ENCODE measurements around the gene MRAS. TPM values are rescaled to one million over a fixed set of nuclear protein-coding genes. Genes with fewer than 3 reads are reported as not detected.

Gene MRAS
- total and polyA plus RNA-seq, 2 of the 13 experiments (the other 11 are each of a cell fraction or from before 2014, with no cell fraction given) = 8.8 to 36.2 TPM

DNA sequence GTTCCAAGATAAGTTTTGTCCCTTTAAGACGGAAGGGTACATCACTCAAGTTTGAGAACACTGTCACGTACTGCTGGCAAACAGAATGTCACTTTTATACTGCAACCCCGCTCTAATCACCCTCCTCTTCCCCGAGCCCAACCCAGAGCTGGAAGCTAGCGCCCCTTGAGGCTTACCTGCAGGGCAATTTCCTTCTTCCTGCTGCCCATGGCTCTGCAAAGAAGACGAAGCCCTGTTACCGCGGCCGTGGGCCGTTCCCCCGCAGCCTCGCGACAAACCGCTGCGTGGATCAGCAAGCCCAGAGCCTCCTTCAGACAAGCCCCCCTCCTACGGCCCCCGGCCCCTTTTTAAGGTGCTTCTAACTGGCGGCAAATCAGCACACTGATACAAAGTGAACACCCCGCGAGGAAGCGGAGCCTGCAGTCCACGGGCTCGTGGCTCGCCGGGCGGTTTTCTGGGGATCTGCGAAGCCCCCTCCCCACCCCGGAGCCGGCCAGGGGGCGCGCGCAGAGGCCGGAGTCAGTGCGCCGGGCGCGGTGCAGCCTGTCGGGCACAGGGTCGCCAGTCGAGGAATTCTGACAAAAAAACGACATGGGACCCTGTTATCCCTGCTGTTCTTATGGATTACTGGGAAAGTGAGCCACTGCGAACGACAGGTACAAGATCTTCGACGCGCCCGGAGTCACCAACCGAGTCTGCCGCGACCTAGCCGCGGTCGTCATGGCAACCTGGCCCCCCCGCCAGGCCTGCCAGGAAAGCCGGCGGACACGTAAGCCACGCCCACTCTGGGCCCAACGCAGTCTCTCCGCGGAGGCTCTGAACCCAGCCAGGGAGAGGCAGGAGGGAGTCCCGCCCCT, 19.0 kb upstream of the MRAS start, which contains the start of gene NME9 (continued):
- TF ChIP-seq, protein P1, sequence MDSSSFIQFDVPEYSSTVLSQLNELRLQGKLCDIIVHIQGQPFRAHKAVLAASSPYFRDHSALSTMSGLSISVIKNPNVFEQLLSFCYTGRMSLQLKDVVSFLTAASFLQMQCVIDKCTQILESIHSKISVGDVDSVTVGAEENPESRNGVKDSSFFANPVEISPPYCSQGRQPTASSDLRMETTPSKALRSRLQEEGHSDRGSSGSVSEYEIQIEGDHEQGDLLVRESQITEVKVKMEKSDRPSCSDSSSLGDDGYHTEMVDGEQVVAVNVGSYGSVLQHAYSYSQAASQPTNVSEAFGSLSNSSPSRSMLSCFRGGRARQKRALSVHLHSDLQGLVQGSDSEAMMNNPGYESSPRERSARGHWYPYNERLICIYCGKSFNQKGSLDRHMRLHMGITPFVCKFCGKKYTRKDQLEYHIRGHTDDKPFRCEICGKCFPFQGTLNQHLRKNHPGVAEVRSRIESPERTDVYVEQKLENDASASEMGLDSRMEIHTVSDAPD (CRISPR knock-in tag; IDR thresholded peaks at IDR 0.05) = no peak
- TF ChIP-seq ZNF143 (CRISPR knock-in tag; IDR thresholded peaks at IDR 0.05) = no peak
- TF ChIP-seq, protein P2, sequence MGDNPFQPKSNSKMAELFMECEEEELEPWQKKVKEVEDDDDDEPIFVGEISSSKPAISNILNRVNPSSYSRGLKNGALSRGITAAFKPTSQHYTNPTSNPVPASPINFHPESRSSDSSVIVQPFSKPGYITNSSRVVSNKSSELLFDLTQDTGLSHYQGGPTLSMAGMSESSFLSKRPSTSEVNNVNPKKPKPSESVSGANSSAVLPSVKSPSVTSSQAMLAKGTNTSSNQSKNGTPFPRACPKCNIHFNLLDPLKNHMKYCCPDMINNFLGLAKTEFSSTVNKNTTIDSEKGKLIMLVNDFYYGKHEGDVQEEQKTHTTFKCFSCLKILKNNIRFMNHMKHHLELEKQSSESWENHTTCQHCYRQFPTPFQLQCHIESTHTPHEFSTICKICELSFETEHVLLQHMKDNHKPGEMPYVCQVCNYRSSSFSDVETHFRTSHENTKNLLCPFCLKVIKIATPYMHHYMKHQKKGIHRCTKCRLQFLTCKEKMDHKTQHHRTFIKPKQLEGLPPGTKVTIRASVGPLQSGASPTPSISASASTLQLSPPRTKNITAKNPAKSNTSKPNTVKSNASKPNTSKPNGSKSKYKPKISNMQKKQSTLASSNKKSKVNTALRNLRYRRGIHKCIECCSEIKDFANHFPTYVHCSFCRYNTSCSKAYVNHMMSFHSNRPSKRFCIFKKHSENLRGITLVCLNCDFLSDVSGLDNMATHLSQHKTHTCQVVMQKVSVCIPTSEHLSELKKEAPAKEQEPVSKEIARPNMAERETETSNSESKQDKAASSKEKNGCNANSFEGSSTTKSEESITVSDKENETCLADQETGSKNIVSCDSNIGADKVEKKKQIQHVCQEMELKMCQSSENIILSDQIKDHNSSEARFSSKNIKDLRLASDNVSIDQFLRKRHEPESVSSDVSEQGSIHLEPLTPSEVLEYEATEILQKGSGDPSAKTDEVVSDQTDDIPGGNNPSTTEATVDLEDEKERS (CRISPR knock-in tag; IDR thresholded peaks at IDR 0.05) = no peak
- no peak for TF ChIP-seq SMAD1 (CRISPR knock-in tag; IDR thresholded peaks at IDR 0.05; ENCODE audit: borderline replicate concordance, low read depth)
- TF ChIP-seq ZNF343 (CRISPR knock-in tag; IDR thresholded peaks at IDR 0.05) = peak; percentile 53; the same call in 1 of the 2 replicates
- TF ChIP-seq HMG20B (CRISPR knock-in tag; conservative IDR thresholded peaks at IDR 0.05) = no peak
- TF ChIP-seq STAG1 (CRISPR knock-in tag; IDR thresholded peaks at IDR 0.05) = peak; percentile 56
- 0 out of 2 replicates have a peak, but pooled peaks have one; percentile 40 for TF ChIP-seq ZNF383 (CRISPR knock-in tag; IDR thresholded peaks at IDR 0.05; ENCODE audit: borderline replicate concordance)
- TF ChIP-seq, protein P3, sequence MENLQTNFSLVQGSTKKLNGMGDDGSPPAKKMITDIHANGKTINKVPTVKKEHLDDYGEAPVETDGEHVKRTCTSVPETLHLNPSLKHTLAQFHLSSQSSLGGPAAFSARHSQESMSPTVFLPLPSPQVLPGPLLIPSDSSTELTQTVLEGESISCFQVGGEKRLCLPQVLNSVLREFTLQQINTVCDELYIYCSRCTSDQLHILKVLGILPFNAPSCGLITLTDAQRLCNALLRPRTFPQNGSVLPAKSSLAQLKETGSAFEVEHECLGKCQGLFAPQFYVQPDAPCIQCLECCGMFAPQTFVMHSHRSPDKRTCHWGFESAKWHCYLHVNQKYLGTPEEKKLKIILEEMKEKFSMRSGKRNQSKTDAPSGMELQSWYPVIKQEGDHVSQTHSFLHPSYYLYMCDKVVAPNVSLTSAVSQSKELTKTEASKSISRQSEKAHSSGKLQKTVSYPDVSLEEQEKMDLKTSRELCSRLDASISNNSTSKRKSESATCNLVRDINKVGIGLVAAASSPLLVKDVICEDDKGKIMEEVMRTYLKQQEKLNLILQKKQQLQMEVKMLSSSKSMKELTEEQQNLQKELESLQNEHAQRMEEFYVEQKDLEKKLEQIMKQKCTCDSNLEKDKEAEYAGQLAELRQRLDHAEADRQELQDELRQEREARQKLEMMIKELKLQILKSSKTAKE (CRISPR knock-in tag; IDR thresholded peaks at IDR 0.05; ENCODE audit: borderline replicate concordance) = no peak
- no peak for TF ChIP-seq ZNF562 (CRISPR knock-in tag; IDR thresholded peaks at IDR 0.05; ENCODE audit: borderline replicate concordance)
- TF ChIP-seq NFATC3 (CRISPR knock-in tag; IDR thresholded peaks at IDR 0.05) = no peak; the same call in 1 of the 2 replicates
- TF ChIP-seq NFKB2 (CRISPR knock-in tag; IDR thresholded peaks at IDR 0.05; ENCODE audit: borderline replicate concordance) = peak; percentile 61; the same call in 1 of the 2 replicates
- TF ChIP-seq BRD4 (CRISPR knock-in tag; IDR thresholded peaks at IDR 0.05) = no peak
- no peak for TF ChIP-seq ZNF234 (CRISPR knock-in tag; conservative IDR thresholded peaks at IDR 0.05)
- no peak for TF ChIP-seq HNRNPK (IDR thresholded peaks at IDR 0.05; ENCODE audit: low read depth, low read length, poor library complexity, severe bottlenecking)
- no peak for TF ChIP-seq KLF15 (CRISPR knock-in tag; IDR thresholded peaks at IDR 0.05; ENCODE audit: borderline replicate concordance)
- TF ChIP-seq TCF7 (IDR thresholded peaks at IDR 0.05; ENCODE audit: low read depth) = no peak
- TF ChIP-seq PPARG (CRISPR knock-in tag; conservative IDR thresholded peaks at IDR 0.05) = no peak
- TF ChIP-seq ZNF607 (CRISPR knock-in tag; IDR thresholded peaks at IDR 0.05; ENCODE audit: borderline replicate concordance) = no peak
- TF ChIP-seq ZFYVE20 (CRISPR knock-in tag; IDR thresholded peaks at IDR 0.05; ENCODE audit: borderline replicate concordance, low read depth) = no peak
